Measurements from ENCODE around the gene PTPRCAP. TPM values are rescaled to one million over a fixed set of nuclear protein-coding genes. Genes with fewer than 3 reads are reported as not detected.

The PTPRCAP gene
- total and polyA plus RNA-seq, 4 experiments from 2014 or later: 208 to 613 (median 420) TPM

GRCh38 chr11:67416416-67417335 lies 20.8 kb downstream of the PTPRCAP start:
- peak overlapping the region; percentile 53 for H3K27ac ChIP-seq (ENCODE audit: low read depth, low read length)
- Mint-ChIP-seq H3K27ac (peak overlapping the region; percentile 92 to 98 (median 97)), H3K9me3 (peaks cover 0 to 2% (median 0%) of the 10 kb centered on the region in 8 donors), H3K4me3 (peak overlapping the region; percentile 78 to 98 (median 87)), H3K4me1 (peaks cover 37 to 81% (median 63%) of the 10 kb centered on the region in 4 donors), H3K36me3 (no peaks in the 10 kb centered on the region), H3K27me3 (no peaks in the 10 kb centered on the region)
- intact Hi-C loops (cut with micrococcal nuclease): loop anchor here (1.0 to 2.0 kb wide), 4 partner anchors 7 to 52 kb away; partner anchors contain the start of genes RPS6KB2 and TMEM134
- peak overlapping the region in 1 of 2 donors; percentile 15 for H3K4me3 ChIP-seq (ENCODE audit: low read length in 2 of 2)
- H3K36me3 ChIP-seq (ENCODE audit: insufficient read depth, low read length): no peaks in the 10 kb centered on the region
- H3K9me3 ChIP-seq (ENCODE audit: control insufficient read depth in 1 of 2, low read length in 2 of 2): no peaks in the 10 kb centered on the region
- ChIA-PET POLR2A (ENCODE audit: partially characterized antibody) (interaction anchor here (0.8 to 31.8 kb wide), 14 partner anchors 15 to 145 kb away, joined by 3 to 2262 read pairs (median 4); partner anchors contain the start of genes AIP, CDK2AP2, CORO1B and POLD4), CTCF (ENCODE audit: partially characterized antibody) (interaction anchor here (0.6 to 6.4 kb wide), 6 partner anchors 9 to 52 kb away, joined by 3 to 63 read pairs (median 4); partner anchors contain the start of genes PPP1CA, PTPRCAP, TBC1D10C and TMEM134)
- peaks cover 87% of the 10 kb centered on the region for H3K4me1 ChIP-seq (ENCODE audit: insufficient read depth, low read length)
- peak; percentile 82 to 95 (median 89) for DNase-seq
- H3K27me3 ChIP-seq (ENCODE audit: insufficient read depth, low read length): no peaks in the 10 kb centered on the region

GRCh38 chr11:67415501-67416304 lies 21.8 kb downstream of the PTPRCAP start, which contains the start of gene CARNS1:
TSS of gene CARNS1 (plus strand) at chr11:67415678. CDS start at chr11:67416200, 522 bp downstream.
- Mint-ChIP-seq H3K9me3 (peaks cover 0 to 2% (median 0%) of the 10 kb centered on the region in 8 donors), H3K27me3 (no peaks in the 10 kb centered on the region), H3K27ac (peak within 1 kb of the TSS; percentile 92 to 98 (median 97)), H3K4me3 (peak within 1 kb of the TSS; percentile 82 to 98 (median 87)), H3K36me3 (no peaks in the 10 kb centered on the region), H3K4me1 (peaks cover 39 to 84% (median 66%) of the 10 kb centered on the region in 4 donors)
- Histone ChIP-seq H3K27me3 (ENCODE audit: insufficient read depth, low read length) (no peaks in the 10 kb centered on the region), H3K27ac (ENCODE audit: low read depth, low read length) (peak within 1 kb of the TSS; percentile 53), H3K4me1 (ENCODE audit: insufficient read depth, low read length) (peaks cover 91% of the 10 kb centered on the region), H3K36me3 (ENCODE audit: insufficient read depth, low read length) (no peaks in the 10 kb centered on the region), H3K4me3 (ENCODE audit: low read length in 2 of 2) (peak within 1 kb of the TSS in 1 of 2 donors; percentile 15), H3K9me3 (ENCODE audit: control insufficient read depth in 1 of 2, low read length in 2 of 2) (no peaks in the 10 kb centered on the region)
- intact Hi-C loops (cut with micrococcal nuclease): loop anchor here (2.0 kb wide), 1 partner anchor 53 kb away; the partner anchor contains the start of gene TMEM134
- POLR2A ChIA-PET (ENCODE audit: partially characterized antibody): interaction anchor here (1.2 to 31.8 kb wide), 7 partner anchors 16 to 53 kb away, joined by 3 to 2262 read pairs (median 13); partner anchors contain the start of genes CORO1B, PPP1CA, PTPRCAP and RAD9A
- CTCF ChIA-PET (ENCODE audit: partially characterized antibody): interaction anchor here (0.6 to 6.4 kb wide), 5 partner anchors 12 to 53 kb away, joined by 3 to 63 read pairs (median 5); partner anchors contain the start of genes PPP1CA, PTPRCAP, TBC1D10C and TMEM134
- DNase-seq: no peak

GRCh38 chr11:67413266-67413849 lies 24.1 kb downstream of the PTPRCAP start:
- H3K4me3 ChIP-seq (ENCODE audit: low read length in 2 of 2): no peak overlapping the region
- POLR2A ChIA-PET (ENCODE audit: partially characterized antibody): interaction anchor here (0.6 to 31.8 kb wide), 11 partner anchors 7 to 471 kb away, joined by 3 to 2262 read pairs (median 6); partner anchors contain the start of genes AIP, CORO1B, PPP1CA and PTPRCAP
- Mint-ChIP-seq H3K4me1 (peaks cover 48 to 86% (median 71%) of the 10 kb centered on the region in 4 donors), H3K4me3 (peak overlapping the region in 4 of 8 donors; percentile 2 to 62 (median 52)), H3K27ac (peak overlapping the region in 6 of 7 donors; percentile 19 to 77 (median 43)), H3K36me3 (peaks cover 3% of the 10 kb centered on the region in 2 donors), H3K27me3 (no peaks in the 10 kb centered on the region), H3K9me3 (peaks cover 0 to 2% (median 0%) of the 10 kb centered on the region in 8 donors)
- H3K9me3 ChIP-seq (ENCODE audit: control insufficient read depth in 1 of 2, low read length in 2 of 2): no peaks in the 10 kb centered on the region
- no peak overlapping the region for H3K27ac ChIP-seq (ENCODE audit: low read depth, low read length)
- no peaks in the 10 kb centered on the region for H3K27me3 ChIP-seq (ENCODE audit: insufficient read depth, low read length)
- CTCF ChIA-PET (ENCODE audit: partially characterized antibody): interaction anchor here (0.8 to 4.4 kb wide), 5 partner anchors 11 to 55 kb away, joined by 3 to 34 read pairs (median 5); partner anchors contain the start of genes PPP1CA, PTPRCAP and TBC1D10C
- DNase-seq: no peak
- peaks cover 93% of the 10 kb centered on the region for H3K4me1 ChIP-seq (ENCODE audit: insufficient read depth, low read length)
- intact Hi-C loops (cut with micrococcal nuclease): no loop called here
- peaks cover 5% of the 10 kb centered on the region for H3K36me3 ChIP-seq (ENCODE audit: insufficient read depth, low read length)

GRCh38 chr11:67412495-67413179 lies 24.8 kb downstream of the PTPRCAP start:
- H3K36me3 Mint-ChIP-seq: peaks cover 3 to 4% of the 10 kb centered on the region in 2 donors
- H3K4me3 Mint-ChIP-seq: peak overlapping the region in 3 of 8 donors; percentile 20 to 61 (median 35)
- peaks cover 49 to 86% (median 72%) of the 10 kb centered on the region in 4 donors for H3K4me1 Mint-ChIP-seq
- CTCF ChIA-PET (ENCODE audit: partially characterized antibody): interaction anchor here (0.8 to 4.4 kb wide), 5 partner anchors 10 to 61 kb away, joined by 3 to 34 read pairs (median 5); partner anchors contain the start of genes PPP1CA, PTPRCAP and TBC1D10C
- H3K9me3 Mint-ChIP-seq: peaks cover 0 to 2% (median 0%) of the 10 kb centered on the region in 8 donors
- intact Hi-C loops (cut with micrococcal nuclease): no loop called here
- H3K4me3 ChIP-seq (ENCODE audit: low read length in 2 of 2): no peak overlapping the region
- H3K36me3 ChIP-seq (ENCODE audit: insufficient read depth, low read length): peaks cover 5% of the 10 kb centered on the region
- no peak for DNase-seq
- H3K9me3 ChIP-seq (ENCODE audit: control insufficient read depth in 1 of 2, low read length in 2 of 2): no peaks in the 10 kb centered on the region
- H3K27me3 ChIP-seq (ENCODE audit: insufficient read depth, low read length): no peaks in the 10 kb centered on the region
- no peaks in the 10 kb centered on the region for H3K27me3 Mint-ChIP-seq
- peak overlapping the region in 4 of 7 donors; percentile 8 to 82 (median 52) for H3K27ac Mint-ChIP-seq
- H3K27ac ChIP-seq (ENCODE audit: low read depth, low read length): no peak overlapping the region
- POLR2A ChIA-PET (ENCODE audit: partially characterized antibody): interaction anchor here (0.9 to 31.8 kb wide), 11 partner anchors 8 to 472 kb away, joined by 3 to 2262 read pairs (median 6); partner anchors contain the start of genes AIP, CORO1B, POLD4 and PPP1CA
- H3K4me1 ChIP-seq (ENCODE audit: insufficient read depth, low read length): peaks cover 93% of the 10 kb centered on the region

- intact Hi-C loops (cut with micrococcal nuclease): no loop called here
- H3K4me1 Mint-ChIP-seq: peaks cover 50 to 88% (median 73%) of the 10 kb centered on the region in 4 donors
- Histone ChIP-seq H3K4me3 (ENCODE audit: low read length in 2 of 2) (no peak overlapping the region), H3K27ac (ENCODE audit: low read depth, low read length) (no peak overlapping the region), H3K4me1 (ENCODE audit: insufficient read depth, low read length) (peaks cover 93% of the 10 kb centered on the region), H3K36me3 (ENCODE audit: insufficient read depth, low read length) (peaks cover 8% of the 10 kb centered on the region), H3K9me3 (ENCODE audit: control insufficient read depth in 1 of 2, low read length in 2 of 2) (no peaks in the 10 kb centered on the region), H3K27me3 (ENCODE audit: insufficient read depth, low read length) (no peaks in the 10 kb centered on the region)
- peaks cover 0 to 2% (median 0%) of the 10 kb centered on the region in 8 donors for H3K9me3 Mint-ChIP-seq
- H3K27ac Mint-ChIP-seq: peak overlapping the region in 4 of 7 donors; percentile 17 to 98 (median 66)
- ChIA-PET CTCF (ENCODE audit: partially characterized antibody) (interaction anchor here (1.2 to 4.4 kb wide), 2 partner anchors 9 to 60 kb away, joined by 3 to 34 read pairs; partner anchors contain the start of genes PPP1CA and TBC1D10C), POLR2A (ENCODE audit: partially characterized antibody) (interaction anchor here (0.8 to 31.8 kb wide), 12 partner anchors 9 to 123 kb away, joined by 3 to 2262 read pairs (median 5); partner anchors contain the start of genes AIP, ANKRD13D, CORO1B and POLD4)
- H3K36me3 Mint-ChIP-seq: peaks cover 8 to 10% of the 10 kb centered on the region in 2 donors
- peak overlapping the region in 5 of 8 donors; percentile 17 to 54 (median 43) for H3K4me3 Mint-ChIP-seq
- no peak for DNase-seq
- no peaks in the 10 kb centered on the region for H3K27me3 Mint-ChIP-seq
Observed at GRCh38 chr11:67411785-67412152, 25.7 kb downstream of the PTPRCAP start.
